Testis (tissue), 3 donors: ENCODE measurements around the gene C1QTNF8. TPM values are rescaled to one million over a fixed set of nuclear protein-coding genes. Genes with fewer than 3 reads are reported as not detected.

ENCODE experiments used
- DNase-seq: peaks from one replicate; pipeline ENCODE4 v3.0.0-alpha.2; 2019
- H3K27ac ChIP-seq, 2 donors: fragments of 200-600 bp; sonication (generic); one replicate each; pipeline ENCODE4 v1.5.1; 2019
- H3K27me3 ChIP-seq: fragments of 200-600 bp; sonication (generic); one replicate; pipeline ENCODE4 v1.5.1; 2019
- H3K36me3 ChIP-seq: fragments of 200-600 bp; sonication (generic); one replicate; pipeline ENCODE4 v1.5.1; 2017; ENCODE audit warnings: low read depth; ENCODE audit errors: missing control alignments
- H3K4me1 ChIP-seq: fragments of 200-600 bp; sonication (generic); one replicate; pipeline ENCODE4 v1.5.1; 2019
- H3K4me3 ChIP-seq, 2 donors: fragments of 200-600 bp; sonication (generic); one replicate each; pipeline ENCODE4 v1.5.1; 2017 to 2019
- H3K9me3 ChIP-seq: fragments of 200-600 bp; sonication (generic); one replicate; pipeline ENCODE4 v1.5.1; 2017
- POLR2A ChIP-seq: fragments of 450-650 bp; IDR thresholded peaks from one replicate; pipeline ENCODE4 v1.6.1; 2017; ENCODE audit warnings: antibody characterized with exemption, mild to moderate bottlenecking, moderate library complexity
- WGBS, 2 donors: methylation state at CpG; one replicate each; pipeline ENCODE4 v1.1.5; 2018; 5-methylcytosine and 5-hydroxymethylcytosine counted together
- intact Hi-C: fragments of 100-400 bp; cut with DNase I; formaldehyde crosslinking; loops from one replicate; pipeline ENCODE4 v1.15.1; 2023; ENCODE audit warnings: low total_unique reads
- polyA plus RNA-seq: library from polyadenylated mRNA; stranded (reverse); fragments of 350-450 nt; fragmentation: Illumina TruSeq; extraction: RNeasy Lipid Tissue Mini Kit (QIAGEN cat#74804); gene quantifications from one replicate; pipeline ENCODE4 v1.2.3, GENCODE V29; 2014; ENCODE audit warnings: low read depth, low replicate concordance; ENCODE audit not compliant: insufficient read depth
- total RNA-seq, 2 donors: library from RNA; depleted of rRNA; stranded (reverse); fragments of >200 nt; gene quantifications; one replicate each; pipeline ENCODE4 v1.2.3, GENCODE V29; 2016
- TF ChIP-seq, protein P1 (sequence below), 3 experiments: fragments of 450-650 bp in 2 of 3; fragments of 200-600 bp in 1 of 3; sonication (generic) in 1 of 3; IDR thresholded peaks; one replicate each; pipeline ENCODE4 v1.5.1; 2016 to 2019; ENCODE audit warnings: antibody characterized with exemption in 3 of 3, mild to moderate bottlenecking in 2 of 3, moderate library complexity in 1 of 3

Gene C1QTNF8
- total and polyA plus RNA-seq, 3 donors from 2014 or later = 1.3 to 2.7 TPM; not detected in 1

- 31 to 40% methylated on average over 9 to 33 of the region's 33 CpGs for WGBS, 2 donors
- TF ChIP-seq, protein P1, sequence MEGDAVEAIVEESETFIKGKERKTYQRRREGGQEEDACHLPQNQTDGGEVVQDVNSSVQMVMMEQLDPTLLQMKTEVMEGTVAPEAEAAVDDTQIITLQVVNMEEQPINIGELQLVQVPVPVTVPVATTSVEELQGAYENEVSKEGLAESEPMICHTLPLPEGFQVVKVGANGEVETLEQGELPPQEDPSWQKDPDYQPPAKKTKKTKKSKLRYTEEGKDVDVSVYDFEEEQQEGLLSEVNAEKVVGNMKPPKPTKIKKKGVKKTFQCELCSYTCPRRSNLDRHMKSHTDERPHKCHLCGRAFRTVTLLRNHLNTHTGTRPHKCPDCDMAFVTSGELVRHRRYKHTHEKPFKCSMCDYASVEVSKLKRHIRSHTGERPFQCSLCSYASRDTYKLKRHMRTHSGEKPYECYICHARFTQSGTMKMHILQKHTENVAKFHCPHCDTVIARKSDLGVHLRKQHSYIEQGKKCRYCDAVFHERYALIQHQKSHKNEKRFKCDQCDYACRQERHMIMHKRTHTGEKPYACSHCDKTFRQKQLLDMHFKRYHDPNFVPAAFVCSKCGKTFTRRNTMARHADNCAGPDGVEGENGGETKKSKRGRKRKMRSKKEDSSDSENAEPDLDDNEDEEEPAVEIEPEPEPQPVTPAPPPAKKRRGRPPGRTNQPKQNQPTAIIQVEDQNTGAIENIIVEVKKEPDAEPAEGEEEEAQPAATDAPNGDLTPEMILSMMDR (IDR thresholded peaks at IDR 0.05) = peak; percentile 77 to 82 (median 81)
- TF ChIP-seq POLR2A = no peak
- no peak overlapping the region for H3K27ac ChIP-seq
- no peaks in the 10 kb centered on the region for H3K9me3 ChIP-seq
- peak; percentile 42 for DNase-seq
- H3K27me3 ChIP-seq = no peaks in the 10 kb centered on the region
- intact Hi-C loops = loop anchor here (5.0 to 10.0 kb wide), 2 partner anchors 40 to 243 kb away; partner anchors contain the start of gene C1QTNF8
- no peaks in the 10 kb centered on the region for H3K36me3 ChIP-seq
- no peak overlapping the region for H3K4me3 ChIP-seq
- H3K4me1 ChIP-seq = no peaks in the 10 kb centered on the region
These were observed 38.7 kb downstream of the C1QTNF8 start for GRCh38 chr16:1057252-1057932.

GRCh38 chr16:1056196-1056595, 39.8 kb downstream of the C1QTNF8 start:
- Histone ChIP-seq H3K27ac (no peak overlapping the region), H3K9me3 (no peaks in the 10 kb centered on the region), H3K27me3 (no peaks in the 10 kb centered on the region), H3K4me1 (no peaks in the 10 kb centered on the region), H3K4me3 (no peak overlapping the region), H3K36me3 (no peaks in the 10 kb centered on the region)
- WGBS, 2 donors = 78 to 86% methylated on average over 6 to 8 of the region's 8 CpGs
- no peak for TF ChIP-seq POLR2A
- TF ChIP-seq, protein P1 (IDR thresholded peaks at IDR 0.05) = no peak
- no peak for DNase-seq
- intact Hi-C loops = loop anchor here (5.0 to 10.0 kb wide), 2 partner anchors 41 to 241 kb away; partner anchors contain the start of gene C1QTNF8

DNA sequence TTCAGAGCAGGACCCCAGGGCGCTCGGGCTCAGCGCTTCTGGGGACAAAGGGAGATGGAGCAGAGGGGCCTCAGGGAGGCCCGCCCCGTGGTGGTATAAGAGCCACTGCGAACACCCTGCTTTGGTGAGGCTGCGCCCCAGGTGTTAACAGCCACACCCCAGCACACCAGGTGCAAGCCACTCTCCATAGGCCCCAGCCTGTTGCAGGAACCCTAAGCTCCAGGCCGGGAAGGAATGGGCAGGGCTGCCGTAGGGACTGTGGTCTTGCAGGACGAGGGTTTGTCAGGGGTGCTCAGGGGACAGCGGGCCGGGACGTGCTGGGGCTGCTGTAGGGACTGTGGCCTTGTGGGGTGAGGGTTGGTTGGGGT, 40.5 kb downstream of the C1QTNF8 start:
- Histone ChIP-seq H3K9me3 (no peaks in the 10 kb centered on the region), H3K4me1 (no peaks in the 10 kb centered on the region), H3K27me3 (no peaks in the 10 kb centered on the region), H3K27ac (no peak overlapping the region), H3K36me3 (no peaks in the 10 kb centered on the region), H3K4me3 (no peak overlapping the region)
- intact Hi-C loops = loop anchor here (5.0 to 10.0 kb wide), 2 partner anchors 42 to 241 kb away; partner anchors contain the start of gene C1QTNF8
- no peak for TF ChIP-seq POLR2A
- TF ChIP-seq, protein P1 (IDR thresholded peaks at IDR 0.05) = no peak
- DNase-seq = no peak
- 71 to 84% methylated on average over 11 to 13 of the region's 13 CpGs for WGBS, 2 donors

- Histone ChIP-seq H3K27me3 (no peaks in the 10 kb centered on the region), H3K27ac (no peak overlapping the region), H3K9me3 (no peaks in the 10 kb centered on the region), H3K36me3 (no peaks in the 10 kb centered on the region), H3K4me1 (no peaks in the 10 kb centered on the region), H3K4me3 (no peak overlapping the region)
- intact Hi-C loops = loop anchor here (5.0 to 10.0 kb wide), 2 partner anchors 42 to 240 kb away; partner anchors contain the start of gene C1QTNF8
- WGBS, 2 donors = 28 to 34% methylated on average over 9 to 34 of the region's 34 CpGs
- DNase-seq = peak; percentile 72
- TF ChIP-seq, protein P1 (IDR thresholded peaks at IDR 0.05) = peak; percentile 72 to 85 (median 81)
- TF ChIP-seq POLR2A = no peak
These were observed 41.1 kb downstream of the C1QTNF8 start for GRCh38 chr16:1054660-1055556.
